HL-60 (cell line): ENCODE results near the gene CPZ.

Experiments used
- DNase-seq, 2 experiments: peaks; one replicate each; pipeline ENCODE4 v3.0.0-alpha.2; 2010 to 2020; ENCODE audit warnings: low read depth in 1 of 2, low spot score in 1 of 2
- H3K27ac ChIP-seq: fragments of 250-450 bp; sonication (Bioruptor Pico); replicated peaks from 2 replicates; pipeline ENCODE4 v1.5.1; 2020; ENCODE audit warnings: mild to moderate bottlenecking, moderate library complexity
- H3K27me3 ChIP-seq: fragments of 250-450 bp; sonication (Bioruptor Pico); 2 replicates; pipeline ENCODE4 v1.5.1; 2021; ENCODE audit warnings: mild to moderate bottlenecking, moderate library complexity; ENCODE audit not compliant: insufficient read depth, poor library complexity, severe bottlenecking
- H3K4me3 ChIP-seq: replicated peaks from 2 replicates; pipeline ENCODE4 v1.5.1; 2011; ENCODE audit warnings: mild to moderate bottlenecking, control low read depth, low read length; ENCODE audit not compliant: insufficient read depth
- CTCF ChIP-seq: IDR thresholded peaks from one replicate; pipeline ENCODE4 v1.5.1; 2011; ENCODE audit warnings: low read length, control low read depth, inconsistent platforms; ENCODE audit not compliant: insufficient read depth
- GABPA ChIP-seq: IDR thresholded peaks from 2 replicates; pipeline ENCODE4 v1.6.1; 2012; ENCODE audit warnings: low read depth
- POLR2AphosphoS5 ChIP-seq: IDR thresholded peaks from 2 replicates; pipeline ENCODE4 v1.6.1; 2012; ENCODE audit warnings: low read depth
- SPI1 ChIP-seq: IDR thresholded peaks from 2 replicates; pipeline ENCODE4 v1.6.1; 2012; ENCODE audit warnings: low read depth, mild to moderate bottlenecking, borderline replicate concordance
- TF ChIP-seq, protein P1 (sequence below): IDR thresholded peaks from 2 replicates; pipeline ENCODE4 v1.6.1; 2012; ENCODE audit warnings: low read depth; ENCODE audit not compliant: insufficient replicate concordance

The CPZ gene

DNA sequence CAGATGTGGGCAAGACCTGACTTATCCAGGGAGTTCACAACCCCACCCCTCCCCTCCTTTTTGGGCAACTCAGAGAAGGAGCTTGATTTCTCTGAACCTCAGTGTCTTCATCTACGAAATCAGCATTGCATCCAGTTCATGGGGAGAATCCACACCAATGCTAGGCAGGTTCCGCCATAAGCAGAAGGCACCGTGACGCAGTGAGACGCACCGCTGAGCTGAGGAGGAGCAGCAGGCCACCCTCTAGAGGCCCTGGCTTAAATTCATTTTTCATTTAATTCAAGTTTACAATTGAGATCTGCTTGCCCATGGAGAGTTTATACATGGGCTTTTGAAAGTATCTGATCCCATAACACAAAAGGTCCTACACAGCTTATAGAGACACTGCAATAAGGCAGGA lies 55.7 kb downstream of the CPZ start:
- DNase-seq: no peak
- no peak overlapping the region for H3K27ac ChIP-seq
- no peak overlapping the region for H3K4me3 ChIP-seq
- H3K27me3 ChIP-seq: no peaks in the 10 kb centered on the region
- TF ChIP-seq CTCF (no peak), POLR2AphosphoS5 (no peak), SPI1 (no peak)
- TF ChIP-seq, protein P1, sequence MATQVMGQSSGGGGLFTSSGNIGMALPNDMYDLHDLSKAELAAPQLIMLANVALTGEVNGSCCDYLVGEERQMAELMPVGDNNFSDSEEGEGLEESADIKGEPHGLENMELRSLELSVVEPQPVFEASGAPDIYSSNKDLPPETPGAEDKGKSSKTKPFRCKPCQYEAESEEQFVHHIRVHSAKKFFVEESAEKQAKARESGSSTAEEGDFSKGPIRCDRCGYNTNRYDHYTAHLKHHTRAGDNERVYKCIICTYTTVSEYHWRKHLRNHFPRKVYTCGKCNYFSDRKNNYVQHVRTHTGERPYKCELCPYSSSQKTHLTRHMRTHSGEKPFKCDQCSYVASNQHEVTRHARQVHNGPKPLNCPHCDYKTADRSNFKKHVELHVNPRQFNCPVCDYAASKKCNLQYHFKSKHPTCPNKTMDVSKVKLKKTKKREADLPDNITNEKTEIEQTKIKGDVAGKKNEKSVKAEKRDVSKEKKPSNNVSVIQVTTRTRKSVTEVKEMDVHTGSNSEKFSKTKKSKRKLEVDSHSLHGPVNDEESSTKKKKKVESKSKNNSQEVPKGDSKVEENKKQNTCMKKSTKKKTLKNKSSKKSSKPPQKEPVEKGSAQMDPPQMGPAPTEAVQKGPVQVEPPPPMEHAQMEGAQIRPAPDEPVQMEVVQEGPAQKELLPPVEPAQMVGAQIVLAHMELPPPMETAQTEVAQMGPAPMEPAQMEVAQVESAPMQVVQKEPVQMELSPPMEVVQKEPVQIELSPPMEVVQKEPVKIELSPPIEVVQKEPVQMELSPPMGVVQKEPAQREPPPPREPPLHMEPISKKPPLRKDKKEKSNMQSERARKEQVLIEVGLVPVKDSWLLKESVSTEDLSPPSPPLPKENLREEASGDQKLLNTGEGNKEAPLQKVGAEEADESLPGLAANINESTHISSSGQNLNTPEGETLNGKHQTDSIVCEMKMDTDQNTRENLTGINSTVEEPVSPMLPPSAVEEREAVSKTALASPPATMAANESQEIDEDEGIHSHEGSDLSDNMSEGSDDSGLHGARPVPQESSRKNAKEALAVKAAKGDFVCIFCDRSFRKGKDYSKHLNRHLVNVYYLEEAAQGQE: no peak

DNA sequence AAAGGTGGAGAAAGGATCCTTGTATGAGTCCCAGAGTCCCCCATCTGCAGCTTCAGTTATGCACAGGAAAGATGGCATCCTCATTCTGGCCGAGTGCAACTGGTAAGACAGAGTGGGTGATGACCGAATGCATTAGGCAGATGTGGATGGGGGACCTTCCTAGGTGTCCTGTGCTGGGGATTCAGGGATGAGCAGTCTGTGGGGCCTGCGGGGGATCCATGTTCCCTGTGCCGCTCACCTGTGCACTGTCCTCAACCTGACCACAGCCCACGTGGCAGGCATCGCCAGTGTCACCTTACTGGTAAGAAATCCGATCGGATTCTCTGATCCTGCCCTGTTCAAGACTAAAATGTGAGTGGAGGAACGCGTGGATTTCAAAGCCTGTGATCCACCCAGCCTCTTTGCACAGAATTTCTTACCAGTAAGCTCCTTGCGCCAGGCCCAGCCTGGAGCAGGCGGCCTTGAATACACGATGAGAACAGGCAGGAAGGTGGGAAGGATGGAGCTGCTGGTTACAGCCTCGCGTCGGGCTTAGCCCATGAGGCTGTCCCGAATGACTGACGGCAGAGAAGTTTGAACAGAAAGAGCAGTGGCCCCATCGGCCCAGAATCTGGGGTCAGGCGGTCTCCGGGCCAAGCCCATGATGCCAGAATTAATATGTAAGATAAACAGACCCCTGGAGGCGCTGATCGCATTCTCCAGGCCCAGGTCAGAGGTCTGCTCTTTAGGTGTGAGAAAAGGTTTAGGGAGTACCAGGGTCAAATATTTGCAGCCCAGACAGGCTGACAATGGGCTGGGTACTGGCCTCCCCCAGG lies 56.5 kb downstream of the CPZ start:
- H3K27me3 ChIP-seq: no peaks in the 10 kb centered on the region
- no peak overlapping the region for H3K27ac ChIP-seq
- TF ChIP-seq POLR2AphosphoS5 (no peak), CTCF (no peak), GABPA (no peak), SPI1 (no peak)
- TF ChIP-seq, protein P1: no peak
- DNase-seq: no peak
- H3K4me3 ChIP-seq: no peak overlapping the region

- Histone ChIP-seq H3K27ac (no peak overlapping the region), H3K4me3 (no peak overlapping the region), H3K27me3 (no peaks in the 10 kb centered on the region)
- TF ChIP-seq GABPA: no peak
- TF ChIP-seq, protein P1: no peak
- no peak for TF ChIP-seq SPI1
- no peak for TF ChIP-seq CTCF
- no peak for TF ChIP-seq POLR2AphosphoS5
- no peak for DNase-seq
Measured at GRCh38 chr4:8649631-8650361, 57.2 kb downstream of the CPZ start.
